Measurements from ENCODE around the gene KIAA0825.
A peak's percentile ranks its signal among the peaks of the same experiment; 100 is the strongest.

Gene KIAA0825

DNA sequence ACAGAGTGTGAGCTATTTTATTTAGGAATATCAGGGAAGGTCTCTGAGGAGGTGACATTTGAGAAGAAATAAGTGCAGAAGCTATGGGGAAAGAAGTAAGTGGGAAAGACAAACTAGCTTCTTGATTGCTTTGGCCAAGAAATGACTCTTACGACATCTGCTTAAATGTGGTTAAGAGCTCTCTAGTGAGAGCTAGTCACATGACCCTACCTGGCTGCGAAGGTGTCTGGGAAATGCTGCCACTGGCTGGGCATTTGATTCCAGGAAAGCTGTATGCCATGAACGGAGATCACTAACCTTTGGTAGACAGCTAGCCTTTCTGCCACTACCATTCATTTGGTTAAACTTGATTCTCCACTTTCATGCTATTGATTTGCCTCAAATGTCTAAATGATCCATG is 80.1 kb downstream of the KIAA0825 start:
- TF ChIP-seq, protein P1, sequence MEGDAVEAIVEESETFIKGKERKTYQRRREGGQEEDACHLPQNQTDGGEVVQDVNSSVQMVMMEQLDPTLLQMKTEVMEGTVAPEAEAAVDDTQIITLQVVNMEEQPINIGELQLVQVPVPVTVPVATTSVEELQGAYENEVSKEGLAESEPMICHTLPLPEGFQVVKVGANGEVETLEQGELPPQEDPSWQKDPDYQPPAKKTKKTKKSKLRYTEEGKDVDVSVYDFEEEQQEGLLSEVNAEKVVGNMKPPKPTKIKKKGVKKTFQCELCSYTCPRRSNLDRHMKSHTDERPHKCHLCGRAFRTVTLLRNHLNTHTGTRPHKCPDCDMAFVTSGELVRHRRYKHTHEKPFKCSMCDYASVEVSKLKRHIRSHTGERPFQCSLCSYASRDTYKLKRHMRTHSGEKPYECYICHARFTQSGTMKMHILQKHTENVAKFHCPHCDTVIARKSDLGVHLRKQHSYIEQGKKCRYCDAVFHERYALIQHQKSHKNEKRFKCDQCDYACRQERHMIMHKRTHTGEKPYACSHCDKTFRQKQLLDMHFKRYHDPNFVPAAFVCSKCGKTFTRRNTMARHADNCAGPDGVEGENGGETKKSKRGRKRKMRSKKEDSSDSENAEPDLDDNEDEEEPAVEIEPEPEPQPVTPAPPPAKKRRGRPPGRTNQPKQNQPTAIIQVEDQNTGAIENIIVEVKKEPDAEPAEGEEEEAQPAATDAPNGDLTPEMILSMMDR (IDR thresholded peaks at IDR 0.05; ENCODE audit: low read depth, low read length, poor library complexity, severe bottlenecking): no peak
- TF ChIP-seq EZH2phosphoT487 (IDR thresholded peaks at IDR 0.05; ENCODE audit: borderline replicate concordance, low read length): no peak
- Histone ChIP-seq H3F3A (ENCODE audit: control insufficient read depth, insufficient read depth) (no peaks in the 10 kb centered on the region), H3K27ac (ENCODE audit: low read depth, low read length) (no peak overlapping the region), H3K9me3 (ENCODE audit: control insufficient read depth, insufficient read depth, low read length) (peaks cover 22% of the 10 kb centered on the region), H3K27me3 (ENCODE audit: control insufficient read depth, low read length) (no peaks in the 10 kb centered on the region), H3K36me3 (ENCODE audit: control insufficient read depth, low read length) (no peaks in the 10 kb centered on the region), H4K20me1 (ENCODE audit: control insufficient read depth, insufficient read depth, low read depth, low read length) (no peaks in the 10 kb centered on the region), H3K4me1 (ENCODE audit: control insufficient read depth, low read length) (no peaks in the 10 kb centered on the region), H3K79me2 (ENCODE audit: control insufficient read depth, low read length) (no peaks in the 10 kb centered on the region), H3K9me2 (replicated peaks; ENCODE audit: control insufficient read depth, low read length) (no peaks in the 10 kb centered on the region), H3K4me3 (ENCODE audit: low read length) (no peak overlapping the region), H3K4me2 (ENCODE audit: low read length) (no peak overlapping the region)

DNA sequence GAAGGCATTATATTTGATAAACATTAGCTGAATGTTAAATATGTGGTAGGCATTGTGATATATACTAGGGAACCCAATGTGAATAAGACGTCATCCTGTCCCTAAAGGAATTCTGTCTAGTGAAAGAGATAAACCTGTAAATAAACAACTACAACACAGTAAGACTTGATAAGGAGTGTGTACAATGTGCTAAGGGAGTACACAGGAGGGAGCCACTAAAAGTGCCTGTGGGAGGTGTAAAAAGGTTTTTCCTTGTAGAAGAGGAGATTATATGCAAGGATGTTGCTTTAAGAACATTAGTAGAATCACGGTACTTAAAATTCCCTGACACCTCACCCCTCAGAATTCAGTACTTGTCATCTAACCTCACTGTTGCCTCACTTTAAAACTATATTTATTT is 91.7 kb downstream of the KIAA0825 start:
- Histone ChIP-seq H3K9me2 (replicated peaks; ENCODE audit: control insufficient read depth, low read length) (no peaks in the 10 kb centered on the region), H3K4me2 (ENCODE audit: low read length) (no peak overlapping the region), H3K27me3 (ENCODE audit: control insufficient read depth, low read length) (no peaks in the 10 kb centered on the region), H3K4me3 (ENCODE audit: low read length) (no peak overlapping the region), H3K36me3 (ENCODE audit: control insufficient read depth, low read length) (no peaks in the 10 kb centered on the region), H4K20me1 (ENCODE audit: control insufficient read depth, insufficient read depth, low read depth, low read length) (no peaks in the 10 kb centered on the region), H3K4me1 (ENCODE audit: control insufficient read depth, low read length) (peaks cover 3% of the 10 kb centered on the region; the same call in 1 of the 2 replicates), H3F3A (ENCODE audit: control insufficient read depth, insufficient read depth) (no peaks in the 10 kb centered on the region), H3K27ac (ENCODE audit: low read depth, low read length) (no peak overlapping the region), H3K9me3 (ENCODE audit: control insufficient read depth, insufficient read depth, low read length) (no peaks in the 10 kb centered on the region), H3K79me2 (ENCODE audit: control insufficient read depth, low read length) (no peaks in the 10 kb centered on the region)
- TF ChIP-seq, protein P1 (IDR thresholded peaks at IDR 0.05; ENCODE audit: low read depth, low read length, poor library complexity, severe bottlenecking): no peak
- no peak for TF ChIP-seq EZH2phosphoT487 (IDR thresholded peaks at IDR 0.05; ENCODE audit: borderline replicate concordance, low read length)

DNA sequence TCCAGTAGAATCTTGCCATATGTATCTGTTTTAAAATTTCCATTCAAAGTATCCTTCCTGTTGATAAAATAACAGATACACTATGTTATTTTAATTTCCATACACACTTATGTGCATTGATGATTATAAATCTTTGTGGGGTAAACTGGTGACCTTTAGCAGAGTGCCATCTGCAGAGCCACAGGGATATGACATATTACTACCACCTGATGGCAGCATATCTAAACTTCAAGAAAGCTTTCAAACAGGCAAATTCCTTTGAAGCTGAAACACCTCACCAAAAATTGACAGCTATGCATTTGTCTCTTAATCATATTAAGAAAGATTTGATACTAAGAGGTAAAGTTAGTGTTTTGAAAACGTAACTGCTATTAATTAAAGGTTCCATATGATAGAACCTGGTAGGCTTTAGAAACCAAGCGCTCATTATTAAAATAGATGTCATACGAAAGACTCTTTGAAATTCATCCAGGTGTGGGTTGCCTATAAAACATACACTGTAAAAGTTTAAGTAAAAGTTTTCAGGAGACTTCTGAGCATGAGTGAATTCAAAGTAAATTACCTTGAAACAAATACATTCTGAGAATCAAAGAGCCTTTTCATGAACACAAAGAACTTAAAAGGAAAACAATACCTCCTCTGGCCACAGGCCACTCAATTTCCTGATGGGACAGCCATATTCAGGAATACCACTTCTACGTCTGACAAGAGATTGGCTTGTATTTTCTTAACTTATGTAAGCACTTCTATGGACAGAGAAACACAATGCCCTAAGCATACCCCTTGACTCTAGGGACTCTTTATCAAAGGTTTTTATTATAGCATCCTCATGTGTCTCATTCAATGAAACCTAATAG is 93.3 kb downstream of the KIAA0825 start:
- Histone ChIP-seq H3F3A (ENCODE audit: control insufficient read depth, insufficient read depth) (no peaks in the 10 kb centered on the region), H3K4me3 (ENCODE audit: low read length) (no peak overlapping the region), H4K20me1 (ENCODE audit: control insufficient read depth, insufficient read depth, low read depth, low read length) (no peaks in the 10 kb centered on the region), H3K27me3 (ENCODE audit: control insufficient read depth, low read length) (no peaks in the 10 kb centered on the region), H3K36me3 (ENCODE audit: control insufficient read depth, low read length) (no peaks in the 10 kb centered on the region), H3K9me3 (ENCODE audit: control insufficient read depth, insufficient read depth, low read length) (no peaks in the 10 kb centered on the region), H3K79me2 (ENCODE audit: control insufficient read depth, low read length) (no peaks in the 10 kb centered on the region), H3K27ac (ENCODE audit: low read depth, low read length) (no peak overlapping the region), H3K9me2 (replicated peaks; ENCODE audit: control insufficient read depth, low read length) (no peaks in the 10 kb centered on the region), H3K4me2 (ENCODE audit: low read length) (no peak overlapping the region), H3K4me1 (ENCODE audit: control insufficient read depth, low read length) (peaks cover 3% of the 10 kb centered on the region; the same call in 1 of the 2 replicates)
- TF ChIP-seq, protein P1 (IDR thresholded peaks at IDR 0.05; ENCODE audit: low read depth, low read length, poor library complexity, severe bottlenecking): peak; percentile 80
- TF ChIP-seq EZH2phosphoT487 (IDR thresholded peaks at IDR 0.05; ENCODE audit: borderline replicate concordance, low read length): no peak
